Left lobe of liver (tissue), 2 donors: Measurements from ENCODE around the gene DLST. TPM values are rescaled to one million over a fixed set of nuclear protein-coding genes. Genes with fewer than 3 reads are reported as not detected.

ENCODE experiments used
- ATAC-seq: fragments of 200-7000 bp; cut with Tn5 transposase; one replicate; pipeline ENCODE4 v1.9.1; 2020; ENCODE audit warnings: mild to moderate bottlenecking, moderate library complexity
- DNase-seq: peaks from one replicate; pipeline ENCODE4 v3.0.0-alpha.2; 2020; ENCODE audit warnings: low spot score
- total RNA-seq: library from RNA; stranded (reverse); gene quantifications from one replicate; pipeline ENCODE4 v1.2.1, GENCODE V29; 2021
- donor health status: DM: no; HTN: no; CAD: no; lungs with moderate emphysema.
- donor health status: DM: no; HTN: yes; CAD: no.

DLST gene
- total RNA-seq = 65.6 TPM

- ATAC-seq (peak; percentile 96), DNase-seq (peak; percentile 88)
Measured at GRCh38 chr14:74881431-74882102, at the start of gene DLST. Gene DLST (plus strand): TSS chr14:74881916. CDS start chr14:74881954, 38 bp downstream.

- DNase-seq = no peak
Measured at GRCh38 chr14:74832849-74833248, 48.9 kb upstream of the DLST start.

GRCh38 chr14:74834692-74835392 is 46.9 kb upstream of the DLST start:
- ATAC-seq (peak; percentile 39), DNase-seq (no peak)

More at GRCh38 chr14:74832849-74833248, 48.9 kb upstream of the DLST start:
- ATAC-seq = no peak

- ATAC-seq (no peak), DNase-seq (no peak)
Measured at GRCh38 chr14:74835645-74836250, 46.0 kb upstream of the DLST start.

GRCh38 chr14:74836251-74836960 is 45.3 kb upstream of the DLST start:
- DNase-seq (no peak), ATAC-seq (no peak)

- no peak for ATAC-seq
- no peak for DNase-seq
Measured at GRCh38 chr14:74838166-74838565, 43.5 kb upstream of the DLST start.

- no peak for ATAC-seq
- no peak for DNase-seq
Measured at GRCh38 chr14:74840603-74841030, 41.1 kb upstream of the DLST start.

- ATAC-seq (no peak), DNase-seq (no peak)
Measured at GRCh38 chr14:74841230-74842207, 40.2 kb upstream of the DLST start.

- ATAC-seq (no peak), DNase-seq (no peak)
Measured at GRCh38 chr14:74843653-74844052, 38.1 kb upstream of the DLST start.

- ATAC-seq = no peak
- no peak for DNase-seq
Measured at GRCh38 chr14:74846168-74846567, 35.5 kb upstream of the DLST start.

- ATAC-seq (no peak), DNase-seq (no peak)
Measured at GRCh38 chr14:74846968-74847665, 34.6 kb upstream of the DLST start.

- ATAC-seq (no peak), DNase-seq (no peak)
Measured at GRCh38 chr14:74848768-74849167, 32.9 kb upstream of the DLST start.

GRCh38 chr14:74852922-74853530 is 28.7 kb upstream of the DLST start:
- peak; percentile 69 for ATAC-seq
- no peak for DNase-seq

GRCh38 chr14:74853581-74853980 is 28.1 kb upstream of the DLST start:
- no peak for DNase-seq
- ATAC-seq = no peak

- DNase-seq (no peak), ATAC-seq (no peak)
Measured at GRCh38 chr14:74855021-74855420, 26.7 kb upstream of the DLST start.

GRCh38 chr14:74855945-74856344 is 25.8 kb upstream of the DLST start:
- DNase-seq (no peak), ATAC-seq (peak; percentile 6)

- ATAC-seq = peak; percentile 73
- DNase-seq = no peak
Measured at GRCh38 chr14:74856366-74856765, 25.4 kb upstream of the DLST start.

GRCh38 chr14:74858022-74858421 is 23.7 kb upstream of the DLST start:
- ATAC-seq (no peak), DNase-seq (no peak)
